ENCODE results near the gene OR10H4.
"Not testable (repeated sequence)": the region's sequence is repeated elsewhere in the genome, so short reads cannot be mapped to it uniquely, and the experiment has no call there.

The OR10H4 gene

GRCh38 chr19:15919243-15919642 is 29.6 kb upstream of the OR10H4 start:
- no peaks in the 10 kb centered on the region for H3K27me3 ChIP-seq (ENCODE audit: control insufficient read depth, insufficient read depth, low read length)

GRCh38 chr19:15922021-15922420 is 26.8 kb upstream of the OR10H4 start:
- Histone ChIP-seq H3K36me3 (ENCODE audit: control insufficient read depth, insufficient read depth, low read length) (no peaks in the 10 kb centered on the region), H3K4me1 (ENCODE audit: control insufficient read depth, insufficient read depth, low read length) (no peaks in the 10 kb centered on the region), H3K4me3 (ENCODE audit: low read length) (no peak overlapping the region), H3K9me3 (ENCODE audit: control insufficient read depth, insufficient read depth, low read length) (peaks cover 18% of the 10 kb centered on the region), H3K27ac (ENCODE audit: low read length) (no peak overlapping the region), H3K27me3 (ENCODE audit: control insufficient read depth, insufficient read depth, low read length) (no peaks in the 10 kb centered on the region)
- WGBS (ENCODE audit: insufficient coverage, insufficient read length): no CpG with 5 or more reads among the region's 4 CpGs
- no peak for DNase-seq (ENCODE audit: low read depth, low spot score)

More at GRCh38 chr19:15919243-15919642, 29.6 kb upstream of the OR10H4 start:
- DNase-seq (ENCODE audit: low read depth, low spot score): no peak
- H3K4me3 ChIP-seq (ENCODE audit: low read length): no peak overlapping the region
- WGBS (ENCODE audit: insufficient coverage, insufficient read length): 100% methylated on average over 3 of the region's 4 CpGs
- no peaks in the 10 kb centered on the region for H3K36me3 ChIP-seq (ENCODE audit: control insufficient read depth, insufficient read depth, low read length)
- no peak overlapping the region for H3K27ac ChIP-seq (ENCODE audit: low read length)
- no peaks in the 10 kb centered on the region for H3K4me1 ChIP-seq (ENCODE audit: control insufficient read depth, insufficient read depth, low read length)
- peaks cover 13% of the 10 kb centered on the region for H3K9me3 ChIP-seq (ENCODE audit: control insufficient read depth, insufficient read depth, low read length)

GRCh38 chr19:15923702-15924101 is 25.1 kb upstream of the OR10H4 start:
- WGBS (ENCODE audit: insufficient coverage, insufficient read length): no CpG with 5 or more reads among the region's 8 CpGs
- Histone ChIP-seq H3K4me1 (ENCODE audit: control insufficient read depth, insufficient read depth, low read length) (no peaks in the 10 kb centered on the region), H3K4me3 (ENCODE audit: low read length) (no peak overlapping the region), H3K9me3 (ENCODE audit: control insufficient read depth, insufficient read depth, low read length) (peaks cover 22% of the 10 kb centered on the region), H3K27me3 (ENCODE audit: control insufficient read depth, insufficient read depth, low read length) (no peaks in the 10 kb centered on the region), H3K27ac (ENCODE audit: low read length) (no peak overlapping the region), H3K36me3 (ENCODE audit: control insufficient read depth, insufficient read depth, low read length) (no peaks in the 10 kb centered on the region)
- no peak for DNase-seq (ENCODE audit: low read depth, low spot score)

GRCh38 chr19:15926484-15926883 is 22.3 kb upstream of the OR10H4 start:
- Histone ChIP-seq H3K4me1 (ENCODE audit: control insufficient read depth, insufficient read depth, low read length) (no peaks in the 10 kb centered on the region), H3K36me3 (ENCODE audit: control insufficient read depth, insufficient read depth, low read length) (no peaks in the 10 kb centered on the region), H3K27me3 (ENCODE audit: control insufficient read depth, insufficient read depth, low read length) (no peaks in the 10 kb centered on the region), H3K9me3 (ENCODE audit: control insufficient read depth, insufficient read depth, low read length) (peaks cover 30% of the 10 kb centered on the region), H3K4me3 (ENCODE audit: low read length) (no peak overlapping the region), H3K27ac (ENCODE audit: low read length) (no peak overlapping the region)
- DNase-seq (ENCODE audit: low read depth, low spot score): no peak
- no CpG with 5 or more reads among the region's 1 CpG for WGBS (ENCODE audit: insufficient coverage, insufficient read length)

GRCh38 chr19:15928321-15928720 is 20.5 kb upstream of the OR10H4 start:
- Histone ChIP-seq H3K4me1 (ENCODE audit: control insufficient read depth, insufficient read depth, low read length) (no peaks in the 10 kb centered on the region), H3K27me3 (ENCODE audit: control insufficient read depth, insufficient read depth, low read length) (no peaks in the 10 kb centered on the region), H3K36me3 (ENCODE audit: control insufficient read depth, insufficient read depth, low read length) (no peaks in the 10 kb centered on the region), H3K4me3 (ENCODE audit: low read length) (no peak overlapping the region), H3K9me3 (ENCODE audit: control insufficient read depth, insufficient read depth, low read length) (peaks cover 28% of the 10 kb centered on the region), H3K27ac (ENCODE audit: low read length) (no peak overlapping the region)
- DNase-seq (ENCODE audit: low read depth, low spot score): no peak
- no CpG with 5 or more reads among the region's 3 CpGs for WGBS (ENCODE audit: insufficient coverage, insufficient read length)

- peaks cover 33% of the 10 kb centered on the region for H3K9me3 ChIP-seq (ENCODE audit: control insufficient read depth, insufficient read depth, low read length)
- no CpG with 5 or more reads among the region's 12 CpGs for WGBS (ENCODE audit: insufficient coverage, insufficient read length)
- H3K27me3 ChIP-seq (ENCODE audit: control insufficient read depth, insufficient read depth, low read length); H3K4me3 ChIP-seq (ENCODE audit: low read length); H3K27ac ChIP-seq (ENCODE audit: low read length); DNase-seq (ENCODE audit: low read depth, low spot score); H3K4me1 ChIP-seq (ENCODE audit: control insufficient read depth, insufficient read depth, low read length); H3K36me3 ChIP-seq (ENCODE audit: control insufficient read depth, insufficient read depth, low read length): not testable (repeated sequence)
Observed at GRCh38 chr19:15933761-15934331, 15.0 kb upstream of the OR10H4 start.

GRCh38 chr19:15934332-15935078 is 14.3 kb upstream of the OR10H4 start, which contains the start of gene CYP4F11:
CYP4F11 (minus strand) TSS chr19:15934529; CDS start chr19:15934408, 121 bp downstream.
- Histone ChIP-seq H3K4me1 (ENCODE audit: control insufficient read depth, insufficient read depth, low read length) (no peaks in the 10 kb centered on the region), H3K9me3 (ENCODE audit: control insufficient read depth, insufficient read depth, low read length) (peaks cover 28% of the 10 kb centered on the region), H3K27ac (ENCODE audit: low read length) (no peak within 1 kb of the TSS), H3K4me3 (ENCODE audit: low read length) (no peak within 1 kb of the TSS; the same call in 1 of the 2 replicates), H3K36me3 (ENCODE audit: control insufficient read depth, insufficient read depth, low read length) (no peaks in the 10 kb centered on the region), H3K27me3 (ENCODE audit: control insufficient read depth, insufficient read depth, low read length) (no peaks in the 10 kb centered on the region)
- DNase-seq (ENCODE audit: low read depth, low spot score): no peak
- no CpG with 5 or more reads among the region's 10 CpGs for WGBS (ENCODE audit: insufficient coverage, insufficient read length)

GRCh38 chr19:15935167-15935702 is 13.6 kb upstream of the OR10H4 start:
- Histone ChIP-seq H3K4me1 (ENCODE audit: control insufficient read depth, insufficient read depth, low read length) (no peaks in the 10 kb centered on the region), H3K27ac (ENCODE audit: low read length) (no peak overlapping the region), H3K4me3 (ENCODE audit: low read length) (no peak overlapping the region), H3K27me3 (ENCODE audit: control insufficient read depth, insufficient read depth, low read length) (no peaks in the 10 kb centered on the region), H3K36me3 (ENCODE audit: control insufficient read depth, insufficient read depth, low read length) (no peaks in the 10 kb centered on the region), H3K9me3 (ENCODE audit: control insufficient read depth, insufficient read depth, low read length) (peaks cover 32% of the 10 kb centered on the region)
- WGBS (ENCODE audit: insufficient coverage, insufficient read length): no CpG with 5 or more reads among the region's 3 CpGs
- no peak for DNase-seq (ENCODE audit: low read depth, low spot score)

GRCh38 chr19:15936173-15936572 is 12.6 kb upstream of the OR10H4 start:
- no peaks in the 10 kb centered on the region for H3K4me1 ChIP-seq (ENCODE audit: control insufficient read depth, insufficient read depth, low read length)
- no peak overlapping the region for H3K4me3 ChIP-seq (ENCODE audit: low read length)
- no peaks in the 10 kb centered on the region for H3K27me3 ChIP-seq (ENCODE audit: control insufficient read depth, insufficient read depth, low read length)
- no peak for DNase-seq (ENCODE audit: low read depth, low spot score)
- no peaks in the 10 kb centered on the region for H3K36me3 ChIP-seq (ENCODE audit: control insufficient read depth, insufficient read depth, low read length)
- no CpG with 5 or more reads among the region's 3 CpGs for WGBS (ENCODE audit: insufficient coverage, insufficient read length)
- peaks cover 33% of the 10 kb centered on the region for H3K9me3 ChIP-seq (ENCODE audit: control insufficient read depth, insufficient read depth, low read length)
- H3K27ac ChIP-seq (ENCODE audit: low read length): no peak overlapping the region

GRCh38 chr19:15936950-15937349 is 11.9 kb upstream of the OR10H4 start:
- no CpG with 5 or more reads among the region's 2 CpGs for WGBS (ENCODE audit: insufficient coverage, insufficient read length)
- no peaks in the 10 kb centered on the region for H3K27me3 ChIP-seq (ENCODE audit: control insufficient read depth, insufficient read depth, low read length)
- no peaks in the 10 kb centered on the region for H3K4me1 ChIP-seq (ENCODE audit: control insufficient read depth, insufficient read depth, low read length)
- H3K9me3 ChIP-seq (ENCODE audit: control insufficient read depth, insufficient read depth, low read length): peaks cover 32% of the 10 kb centered on the region
- H3K27ac ChIP-seq (ENCODE audit: low read length): no peak overlapping the region
- H3K36me3 ChIP-seq (ENCODE audit: control insufficient read depth, insufficient read depth, low read length): no peaks in the 10 kb centered on the region
- H3K4me3 ChIP-seq (ENCODE audit: low read length): no peak overlapping the region
- no peak for DNase-seq (ENCODE audit: low read depth, low spot score)
